H1 (cell line): Measurements from ENCODE around the gene DEXI. TPM values are rescaled to one million over a fixed set of nuclear protein-coding genes. Genes with fewer than 3 reads are reported as not detected.

ENCODE experiments used
- CTCF ChIA-PET: fragments of 300-600 bp; sonication (Branson Sonifier 250); formaldehyde crosslinking; loops from one replicate; lab custom pipeline; 2021; ENCODE audit not compliant: partially characterized antibody; lab: Charles Lee
- POLR2A ChIA-PET: fragments of 300-600 bp; sonication (Branson Sonifier 250); formaldehyde crosslinking; loops from one replicate; lab custom pipeline; 2021; ENCODE audit warnings: inconsistent platforms; ENCODE audit not compliant: partially characterized antibody; lab: Charles Lee
- DNase-seq, 2 experiments: peaks; one replicate each; pipeline versions ENCODE4 v3.0.0 to v3.0.0-alpha.2; 2010 to 2022; ENCODE audit warnings: low spot score in 2 of 2, low read depth in 1 of 2, mixed read lengths in 1 of 2
- FAIRE-seq: peaks from 2 replicates; lab custom pipeline; 2011; peaks lifted over from hg19 to GRCh38; lab: Jason Lieb, UNC
- H2AFZ ChIP-seq: 2 replicates; pipeline ENCODE4 v1.8.1; 2012; ENCODE audit warnings: low read length, inconsistent platforms
- H2AK5ac ChIP-seq: 2 replicates; pipeline ENCODE4 v1.6.1; 2013; ENCODE audit warnings: low read depth, low read length
- H2BK120ac ChIP-seq: replicated peaks from 2 replicates; pipeline ENCODE3; 2013; ENCODE audit warnings: low read depth, low read length, inconsistent platforms
- H2BK12ac ChIP-seq: 2 replicates; pipeline ENCODE4 v1.6.1; 2013; ENCODE audit warnings: low read depth, low read length
- H2BK15ac ChIP-seq: 2 replicates; pipeline ENCODE4 v1.6.1; 2013; ENCODE audit warnings: low read length
- H2BK20ac ChIP-seq: 2 replicates; pipeline ENCODE4 v1.6.1; 2013; ENCODE audit warnings: low read length
- H2BK5ac ChIP-seq: 2 replicates; pipeline ENCODE4 v1.6.1; 2013; ENCODE audit warnings: low read depth, low read length
- H3K14ac ChIP-seq: 2 replicates; pipeline ENCODE4 v1.6.1; 2013; ENCODE audit warnings: inconsistent platforms; ENCODE audit not compliant: insufficient read length
- H3K18ac ChIP-seq: 2 replicates; pipeline ENCODE4 v1.6.1; 2013; ENCODE audit warnings: low read length; ENCODE audit errors: extremely low read depth
- H3K23ac ChIP-seq: 2 replicates; pipeline ENCODE4 v1.6.1; 2013; ENCODE audit warnings: inconsistent platforms; ENCODE audit not compliant: insufficient read length
- H3K23me2 ChIP-seq: 2 replicates; pipeline ENCODE4 v1.6.1; 2013; ENCODE audit warnings: low read depth, low read length
- H3K27ac ChIP-seq: 2 replicates; pipeline ENCODE4 v1.6.1; 2011; ENCODE audit warnings: low read depth, low read length, inconsistent platforms
- H3K27me3 ChIP-seq, 4 experiments: replicated peaks in 1 of 4; 1 replicate in 1 of 4; 2 replicates in 3 of 4; pipeline versions ENCODE4 v1.6.1 to v1.8.1; 2011 to 2013; ENCODE audit warnings: low read length in 3 of 4, mild to moderate bottlenecking in 3 of 4, inconsistent platforms in 2 of 4, mixed read lengths in 2 of 4, moderate library complexity in 1 of 4; ENCODE audit not compliant: control insufficient read depth in 3 of 4, insufficient read depth in 3 of 4; ENCODE audit errors: extremely low read depth in 1 of 4
- H3K36me3 ChIP-seq, 4 experiments: 2 replicates each; pipeline versions ENCODE4 v1.6.1 to v1.8.1; 2011 to 2013; ENCODE audit warnings: mild to moderate bottlenecking in 4 of 4, low read length in 3 of 4, moderate library complexity in 2 of 4, control low read depth in 1 of 4, inconsistent platforms in 1 of 4; ENCODE audit not compliant: insufficient read depth in 4 of 4, control insufficient read depth in 2 of 4
- H3K4ac ChIP-seq: replicated peaks from 2 replicates; pipeline ENCODE3; 2013; ENCODE audit warnings: low read length, low read depth, mixed read lengths, inconsistent platforms; ENCODE audit not compliant: insufficient read length
- H3K4me1 ChIP-seq, 4 experiments: replicated peaks in 1 of 4; 1 replicate in 1 of 4; 2 replicates in 3 of 4; pipeline versions ENCODE4 v1.6.1 to v1.8.1; 2011 to 2013; ENCODE audit warnings: low read length in 3 of 4, inconsistent platforms in 2 of 4, mixed read lengths in 1 of 4; ENCODE audit not compliant: insufficient read depth in 4 of 4, control insufficient read depth in 3 of 4
- H3K4me2 ChIP-seq, 2 experiments: 2 replicates each; pipeline versions ENCODE4 v1.6.1 to v1.8.1; 2011 to 2013; ENCODE audit warnings: low read depth in 2 of 2, low read length in 2 of 2, control low read depth in 1 of 2, inconsistent platforms in 1 of 2, mild to moderate bottlenecking in 1 of 2; ENCODE audit not compliant: insufficient read depth in 1 of 2
- H3K4me3 ChIP-seq, 4 experiments: fragments of 200-600, 300-600 bp in 1 of 4; sonication (generic), shearing (Covaris generic), sonication (Bioruptor Twin) in 1 of 4; 2 replicates each; pipeline versions ENCODE4 v1.5.1 to v1.8.1; 2011 to 2016; ENCODE audit warnings: low read length in 4 of 4, low read depth in 3 of 4, control low read depth in 2 of 4, inconsistent platforms in 2 of 4, mild to moderate bottlenecking in 2 of 4, mixed read lengths in 1 of 4, moderate library complexity in 1 of 4; ENCODE audit not compliant: insufficient read depth in 2 of 4; ENCODE audit errors: extremely low read depth in 1 of 4
- H3K56ac ChIP-seq: replicated peaks from 2 replicates; pipeline ENCODE3; 2013; ENCODE audit warnings: low read depth, mild to moderate bottlenecking, mixed read lengths, low read length, inconsistent platforms; ENCODE audit not compliant: insufficient read length
- H3K79me1 ChIP-seq: 2 replicates; pipeline ENCODE4 v1.6.1; 2013; ENCODE audit warnings: low read depth, low read length, control low read depth
- H3K79me2 ChIP-seq, 2 experiments: 2 replicates each; pipeline versions ENCODE4 v1.6.1 to v1.8.1; 2012 to 2013; ENCODE audit warnings: low read length in 2 of 2, mild to moderate bottlenecking in 2 of 2, inconsistent platforms in 1 of 2; ENCODE audit not compliant: insufficient read depth in 2 of 2, control insufficient read depth in 1 of 2
- H3K9ac ChIP-seq, 4 experiments: replicated peaks in 1 of 4; 1 replicate in 1 of 4; 2 replicates in 3 of 4; pipeline versions ENCODE4 v1.6.1 to v1.8.1; 2011 to 2013; ENCODE audit warnings: low read depth in 3 of 4, low read length in 3 of 4, control low read depth in 2 of 4, mild to moderate bottlenecking in 2 of 4, moderate library complexity in 2 of 4, inconsistent platforms in 1 of 4; ENCODE audit errors: extremely low read depth in 1 of 4
- H3K9me3 ChIP-seq, 2 experiments: 2 replicates each; pipeline versions ENCODE4 v1.6.1 to v1.8.1; 2012 to 2013; ENCODE audit warnings: mild to moderate bottlenecking in 2 of 2, moderate library complexity in 2 of 2, control low read depth in 1 of 2, inconsistent platforms in 1 of 2, low read depth in 1 of 2, low read length in 1 of 2, mixed read lengths in 1 of 2; ENCODE audit not compliant: insufficient read depth in 2 of 2
- H4K20me1 ChIP-seq, 2 experiments: replicated peaks in 1 of 2; 2 replicates each; pipeline versions ENCODE3 to v1.8.1; 2011 to 2013; ENCODE audit warnings: inconsistent platforms in 2 of 2, low read length in 2 of 2, mild to moderate bottlenecking in 1 of 2; ENCODE audit not compliant: insufficient read depth in 2 of 2, control insufficient read depth in 1 of 2
- H4K5ac ChIP-seq: 2 replicates; pipeline ENCODE4 v1.6.1; 2013; ENCODE audit warnings: low read length, low read depth, mixed read lengths, inconsistent platforms; ENCODE audit not compliant: insufficient read length
- H4K8ac ChIP-seq: 2 replicates; pipeline ENCODE4 v1.8.0; 2013; ENCODE audit warnings: mild to moderate bottlenecking, moderate library complexity, low read length, inconsistent platforms; ENCODE audit not compliant: insufficient read depth; ENCODE audit errors: extremely low read depth
- H4K91ac ChIP-seq: replicated peaks from 2 replicates; pipeline ENCODE3; 2013; ENCODE audit warnings: low read length, mixed read lengths, inconsistent platforms; ENCODE audit not compliant: insufficient read length
- E2F6 ChIP-seq: IDR thresholded peaks from 2 replicates; pipeline ENCODE4 v1.6.1; 2012; ENCODE audit warnings: inconsistent platforms
- EP300 ChIP-seq, 2 experiments: IDR thresholded peaks; 1 replicate in 1 of 2; 2 replicates in 1 of 2; pipeline ENCODE4 v1.6.1; 2011 to 2012; ENCODE audit warnings: low read depth in 2 of 2, low read length in 2 of 2, mild to moderate bottlenecking in 2 of 2, borderline replicate concordance in 1 of 2, inconsistent platforms in 1 of 2, moderate library complexity in 1 of 2
- FOSL1 ChIP-seq: IDR thresholded peaks from 2 replicates; pipeline ENCODE4 v1.6.1; 2011; ENCODE audit warnings: mild to moderate bottlenecking, low read depth, low read length, moderate library complexity; ENCODE audit not compliant: insufficient read depth
- GABPA ChIP-seq: IDR thresholded peaks from 2 replicates; pipeline ENCODE4 v1.6.1; 2011; ENCODE audit warnings: mild to moderate bottlenecking, low read length, moderate library complexity, borderline replicate concordance; ENCODE audit not compliant: insufficient read depth
- HDAC2 ChIP-seq, 2 experiments: fragments of 300-600 bp in 1 of 2; sonication (generic) in 1 of 2; IDR thresholded peaks; 2 replicates each; pipeline ENCODE4 v1.6.1; 2011 to 2012; ENCODE audit warnings: low read depth in 2 of 2, low read length in 2 of 2, mild to moderate bottlenecking in 2 of 2, moderate library complexity in 2 of 2, borderline replicate concordance in 1 of 2, inconsistent platforms in 1 of 2
- MAFK ChIP-seq: IDR thresholded peaks from 2 replicates; pipeline ENCODE4 v1.6.1; 2012; ENCODE audit warnings: low read depth, mild to moderate bottlenecking, improper control_type of control experiment, low read length
- POLR2A ChIP-seq, 2 experiments: IDR thresholded peaks; 1 replicate in 1 of 2; 2 replicates in 1 of 2; pipeline ENCODE4 v1.6.1; 2011; ENCODE audit warnings: low read depth in 2 of 2, low read length in 2 of 2, mild to moderate bottlenecking in 2 of 2; ENCODE audit errors: control extremely low read depth in 1 of 2
- SAP30 ChIP-seq: fragments of 300-600 bp; sonication (generic); IDR thresholded peaks from 2 replicates; pipeline ENCODE4 v1.7.1; 2012; ENCODE audit warnings: low read length, moderate library complexity, mild to moderate bottlenecking, inconsistent platforms; ENCODE audit not compliant: insufficient read depth, insufficient replicate concordance
- SIRT6 ChIP-seq: IDR thresholded peaks from one replicate; pipeline ENCODE4 v1.7.1; 2012; ENCODE audit warnings: low read length, inconsistent platforms
- SP2 ChIP-seq: IDR thresholded peaks from 2 replicates; pipeline ENCODE4 v1.6.1; 2012; ENCODE audit warnings: mild to moderate bottlenecking, low read length, inconsistent platforms
- SP4 ChIP-seq: IDR thresholded peaks from 2 replicates; pipeline ENCODE4 v1.6.1; 2012; ENCODE audit warnings: low read length, inconsistent platforms
- TBP ChIP-seq: IDR thresholded peaks from 2 replicates; pipeline ENCODE4 v1.6.1; 2011; ENCODE audit warnings: low read depth, low read length, improper control_type of control experiment
- TCF12 ChIP-seq: IDR thresholded peaks from 2 replicates; pipeline ENCODE4 v1.6.1; 2011; ENCODE audit warnings: low read depth, mild to moderate bottlenecking, low read length
- TEAD4 ChIP-seq: IDR thresholded peaks from 2 replicates; pipeline ENCODE4 v1.6.1; 2012; ENCODE audit warnings: low read depth, low read length, inconsistent platforms, mixed read lengths
- WGBS, 2 experiments: shearing (Covaris generic) in 1 of 2; methylation state at CpG; one replicate each; pipeline versions ENCODE4 v1.1.6 to v1.1.7; 2013 to 2015; ENCODE audit warnings: low lambda C conversion rate in 2 of 2, mixed read lengths in 2 of 2, inconsistent platforms in 1 of 2, low coverage in 1 of 2, missing lambda C conversion rate in 1 of 2; ENCODE audit not compliant: insufficient replicate concordance in 2 of 2, insufficient coverage in 1 of 2, insufficient read length in 1 of 2; ENCODE audit errors: extremely low coverage in 1 of 2, missing lambda C conversion rate in 1 of 2; 5-methylcytosine and 5-hydroxymethylcytosine counted together
- polyA plus RNA-seq, 7 experiments: library from polyadenylated mRNA; depleted of rRNA in 3 of 7; stranded (reverse) in 5 of 7; unstranded in 2 of 7; fragments of >200 nt in 5 of 7; fragments of 200-250 nt in 2 of 7; gene quantifications; 1 replicate in 5 of 7; 2 replicates in 1 of 7; 4 replicates in 1 of 7; pipeline versions ENCODE4 v1.2.1 to v1.2.3, GENCODE V29; 2011 to 2013; ENCODE audit warnings: missing spikeins in 2 of 7, mixed read lengths in 2 of 7
- total RNA-seq: library from RNA; stranded (reverse); fragmentation: NEBNext Ultra II Directional; extraction: Animal tissue kit (Norgen Biotek cat#: 25700); gene quantifications from 2 replicates; pipeline ENCODE4 v1.2.1, GENCODE V29; 2021

DEXI gene
- total and polyA plus RNA-seq, 2 of the 8 experiments (the other 6 are each of a cell fraction or from before 2014, with no cell fraction given) = 39.5 to 47.3 TPM

- no peak overlapping the region for H3K4me2 ChIP-seq
- H3K4me3 ChIP-seq = no peak overlapping the region
- no peaks in the 10 kb centered on the region; a peak in 1 of 8 replicates for H3K36me3 ChIP-seq
- H2AFZ ChIP-seq = no peak overlapping the region
- H4K20me1 ChIP-seq = peaks cover 4 to 11% of the 10 kb centered on the region in 2 experiments
- H4K5ac ChIP-seq = no peak overlapping the region
- FAIRE-seq (no peak), DNase-seq (no peak)
- no peak overlapping the region for H3K4ac ChIP-seq
- CTCF ChIA-PET = interaction anchor here (0.6 to 1.9 kb wide), 17 partner anchors 8 to 408 kb away, joined by 3 to 8 read pairs (median 4); no protein-coding TSS in a partner anchor
- no peak overlapping the region for H2BK15ac ChIP-seq
- H3K4me1 ChIP-seq = no peaks in the 10 kb centered on the region
- H3K27ac ChIP-seq = no peak overlapping the region
- no peaks in the 10 kb centered on the region for H3K9me3 ChIP-seq
- no peak overlapping the region for H3K9ac ChIP-seq
- no peak overlapping the region for H3K56ac ChIP-seq
- no peak overlapping the region for H4K8ac ChIP-seq
- H3K79me1 ChIP-seq = no peaks in the 10 kb centered on the region
- H4K91ac ChIP-seq = no peak overlapping the region
- no peaks in the 10 kb centered on the region for H3K27me3 ChIP-seq
- H3K79me2 ChIP-seq = no peaks in the 10 kb centered on the region
- H2AK5ac ChIP-seq = no peak overlapping the region
- H3K23ac ChIP-seq = no peak overlapping the region
- no peaks in the 10 kb centered on the region for H3K23me2 ChIP-seq
- no peak overlapping the region for H2BK12ac ChIP-seq
- no peak overlapping the region for H2BK5ac ChIP-seq
- H3K18ac ChIP-seq = no peak overlapping the region
- H2BK120ac ChIP-seq = no peak overlapping the region
- H3K14ac ChIP-seq = no peak overlapping the region
- H2BK20ac ChIP-seq = no peak overlapping the region
- POLR2A ChIA-PET = interaction anchor here (0.6 kb wide), 1 partner anchor 225 kb away, joined by 4 read pairs; no protein-coding TSS in a partner anchor
- WGBS, 2 experiments = 82% methylated on average over 6 of the region's 6 CpGs; no CpG with 5 or more reads in 1 of the 2 experiments
- TF ChIP-seq SIRT6 = no peak
- no peak for TF ChIP-seq POLR2A (IDR thresholded peaks at IDR 0.05; ENCODE audit: control extremely low read depth in 1 of 2, low read depth in 2 of 2, low read length in 2 of 2)
- TF ChIP-seq GABPA = no peak
- no peak for TF ChIP-seq FOSL1
- TF ChIP-seq TEAD4 = no peak
- no peak for TF ChIP-seq TBP
- no peak for TF ChIP-seq TCF12
- no peak for TF ChIP-seq MAFK
- no peak for TF ChIP-seq SAP30
- TF ChIP-seq E2F6 = no peak
- TF ChIP-seq EP300 (IDR thresholded peaks at IDR 0.05; ENCODE audit: borderline replicate concordance in 1 of 2, low read depth in 2 of 2, low read length in 2 of 2) = no peak
- no peak for TF ChIP-seq HDAC2 (IDR thresholded peaks at IDR 0.05; ENCODE audit: borderline replicate concordance in 1 of 2, low read depth in 2 of 2, low read length in 2 of 2)
- no peak for TF ChIP-seq SP4
- TF ChIP-seq SP2 = no peak
Measured at GRCh38 chr16:10988879-10989278, 46.6 kb upstream of the DEXI start.
